Neural progenitor cell (in vitro differentiated cells): ENCODE data around the gene ERC2. TPM values are rescaled to one million over a fixed set of nuclear protein-coding genes. Genes with fewer than 3 reads are reported as not detected.

ENCODE experiments used
- DNase-seq: peaks from one replicate; pipeline ENCODE4 v3.0.0-alpha.2; 2016; ENCODE audit warnings: low spot score
- H2AFZ ChIP-seq: fragments of 200-600 bp; sonication (generic); replicated peaks from 2 replicates; pipeline ENCODE4 v1.6.1; 2016; ENCODE audit warnings: antibody characterized with exemption
- H3F3A ChIP-seq: fragments of 200-600 bp; sonication (generic); 2 replicates; pipeline ENCODE4 v1.6.1; 2016; ENCODE audit warnings: antibody characterized with exemption, low read depth
- H3K27ac ChIP-seq: fragments of 200-600 bp; sonication (generic); 2 replicates; pipeline ENCODE4 v1.5.1; 2016; ENCODE audit warnings: mild to moderate bottlenecking
- H3K27me3 ChIP-seq: fragments of 200-600 bp; sonication (generic); 2 replicates; pipeline ENCODE4 v1.6.1; 2016; ENCODE audit warnings: mild to moderate bottlenecking, moderate library complexity
- H3K36me3 ChIP-seq: fragments of 200-600 bp; sonication (generic); 2 replicates; pipeline ENCODE4 v1.5.1; 2016
- H3K4me1 ChIP-seq: fragments of 200-600 bp; sonication (generic); 2 replicates; pipeline ENCODE4 v1.6.1; 2016; ENCODE audit warnings: mixed run types
- H3K4me2 ChIP-seq: fragments of 200-600 bp; sonication (generic); 2 replicates; pipeline ENCODE4 v1.6.1; 2016
- H3K4me3 ChIP-seq: fragments of 200-600 bp; sonication (generic); 2 replicates; pipeline ENCODE4 v1.5.1; 2016
- H3K79me2 ChIP-seq: fragments of 200-600 bp; sonication (generic); 2 replicates; pipeline ENCODE4 v1.6.1; 2016; ENCODE audit warnings: low read depth
- H3K9ac ChIP-seq: fragments of 200-600 bp; sonication (generic); 2 replicates; pipeline ENCODE4 v1.6.1; 2016
- H3K9me3 ChIP-seq: fragments of 200-600 bp; sonication (generic); 2 replicates; pipeline ENCODE4 v1.5.1; 2016; ENCODE audit warnings: low read depth
- H4K20me1 ChIP-seq: fragments of 200-600 bp; sonication (generic); 2 replicates; pipeline ENCODE4 v1.6.1; 2016; ENCODE audit warnings: low read depth
- H3K27ac Mint-ChIP-seq: 3 replicates; pipeline ENCODE4 v1.8.0; 2021; ENCODE audit warnings: mixed read lengths
- H3K27me3 Mint-ChIP-seq: 2 replicates; pipeline ENCODE4 v1.8.0; 2022; ENCODE audit warnings: low read depth, mild to moderate bottlenecking, inconsistent platforms, moderate library complexity, mixed read lengths; ENCODE audit not compliant: insufficient read depth
- H3K36me3 Mint-ChIP-seq: 3 replicates; pipeline ENCODE4 v1.8.0; 2021; ENCODE audit warnings: mixed read lengths
- H3K4me1 Mint-ChIP-seq: 3 replicates; pipeline ENCODE4 v1.8.0; 2021; ENCODE audit warnings: mixed read lengths
- H3K4me3 Mint-ChIP-seq: 3 replicates; pipeline ENCODE4 v1.8.0; 2021; ENCODE audit warnings: mild to moderate bottlenecking, moderate library complexity, mixed read lengths
- H3K9me3 Mint-ChIP-seq: 3 replicates; pipeline ENCODE4 v1.8.0; 2020; ENCODE audit warnings: mixed read lengths
- CTCF ChIP-seq: fragments of 200-600 bp; sonication (generic); IDR thresholded peaks from 2 replicates; pipeline ENCODE4 v1.5.1; 2017; ENCODE audit warnings: antibody characterized with exemption, mild to moderate bottlenecking
- EZH2 ChIP-seq: fragments of 200-600 bp; sonication (generic); IDR thresholded peaks from 2 replicates; pipeline ENCODE4 v1.6.1; 2017; ENCODE audit warnings: antibody characterized with exemption, mild to moderate bottlenecking, moderate library complexity
- EZH2phosphoT487 ChIP-seq: fragments of 200-600 bp; sonication (generic); IDR thresholded peaks from 2 replicates; pipeline ENCODE4 v1.6.1; 2017; ENCODE audit warnings: antibody characterized with exemption
- total RNA-seq: library from RNA; depleted of rRNA; stranded (reverse); fragments of >200 nt; gene quantifications from 2 replicates; pipeline ENCODE4 v1.2.3, GENCODE V29; 2015; ENCODE audit warnings: low replicate concordance

Gene ERC2
- total RNA-seq, 1 donor from 2014 or later = 24.8 TPM

- Histone ChIP-seq H3K4me1 (peaks cover 12% of the 10 kb centered on the region), H3K27me3 (no peaks in the 10 kb centered on the region), H4K20me1 (no peaks in the 10 kb centered on the region), H3K79me2 (no peaks in the 10 kb centered on the region), H3K4me2 (no peak overlapping the region), H3K4me3 (no peak overlapping the region), H3F3A (no peaks in the 10 kb centered on the region), H3K9ac (no peak overlapping the region), H2AFZ (no peak overlapping the region), H3K36me3 (no peaks in the 10 kb centered on the region), H3K9me3 (no peaks in the 10 kb centered on the region), H3K27ac (no peak overlapping the region)
- H3K4me1 Mint-ChIP-seq = peaks cover 4% of the 10 kb centered on the region
- H3K27ac Mint-ChIP-seq = no peak overlapping the region
- no peak for DNase-seq
- H3K27me3 Mint-ChIP-seq = peaks cover 6% of the 10 kb centered on the region
- no peaks in the 10 kb centered on the region for H3K36me3 Mint-ChIP-seq
- H3K9me3 Mint-ChIP-seq = no peaks in the 10 kb centered on the region
- TF ChIP-seq EZH2 (no peak), CTCF (no peak), EZH2phosphoT487 (no peak)
- no peak overlapping the region for H3K4me3 Mint-ChIP-seq
These were observed 545.1 kb downstream of the ERC2 start for GRCh38 chr3:55923207-55923606.

- H3K9me3 ChIP-seq = no peaks in the 10 kb centered on the region
- Mint-ChIP-seq H3K27ac (no peak overlapping the region), H3K36me3 (no peaks in the 10 kb centered on the region)
These were observed 555.4 kb downstream of the ERC2 start for GRCh38 chr3:55912880-55913279.

GRCh38 chr3:55911266-55911665 lies 557.0 kb downstream of the ERC2 start:
- H3K36me3 Mint-ChIP-seq = no peaks in the 10 kb centered on the region
- Histone ChIP-seq H3K79me2 (no peaks in the 10 kb centered on the region), H3K27ac (no peak overlapping the region), H3K9me3 (no peaks in the 10 kb centered on the region), H3K27me3 (no peaks in the 10 kb centered on the region), H3K4me2 (no peak overlapping the region), H3K36me3 (no peaks in the 10 kb centered on the region), H2AFZ (no peak overlapping the region), H3K9ac (no peak overlapping the region), H3F3A (no peaks in the 10 kb centered on the region), H3K4me3 (no peak overlapping the region), H3K4me1 (peaks cover 6% of the 10 kb centered on the region), H4K20me1 (no peaks in the 10 kb centered on the region)
- H3K4me1 Mint-ChIP-seq = no peaks in the 10 kb centered on the region
- DNase-seq = no peak
- no peaks in the 10 kb centered on the region for H3K9me3 Mint-ChIP-seq
- no peak overlapping the region for H3K4me3 Mint-ChIP-seq
- no peaks in the 10 kb centered on the region for H3K27me3 Mint-ChIP-seq
- no peak overlapping the region for H3K27ac Mint-ChIP-seq
- TF ChIP-seq EZH2 = no peak
- TF ChIP-seq EZH2phosphoT487 = no peak
- TF ChIP-seq CTCF = no peak

More at GRCh38 chr3:55912880-55913279, 555.4 kb downstream of the ERC2 start:
- no peak overlapping the region for H3K4me3 ChIP-seq
- no peaks in the 10 kb centered on the region for H3K79me2 ChIP-seq
- Mint-ChIP-seq H3K9me3 (no peaks in the 10 kb centered on the region), H3K4me3 (no peak overlapping the region), H3K4me1 (no peaks in the 10 kb centered on the region), H3K27me3 (no peaks in the 10 kb centered on the region)
- no peak overlapping the region for H3K4me2 ChIP-seq
- peaks cover 6% of the 10 kb centered on the region for H3K4me1 ChIP-seq
- no peak overlapping the region for H2AFZ ChIP-seq
- H4K20me1 ChIP-seq = no peaks in the 10 kb centered on the region
- H3K27ac ChIP-seq = no peak overlapping the region
- no peaks in the 10 kb centered on the region for H3K27me3 ChIP-seq
- no peak for DNase-seq
- no peak overlapping the region for H3K9ac ChIP-seq
- no peaks in the 10 kb centered on the region for H3K36me3 ChIP-seq
- TF ChIP-seq EZH2 (no peak), EZH2phosphoT487 (no peak), CTCF (no peak)
- no peaks in the 10 kb centered on the region for H3F3A ChIP-seq
